CD1c-positive myeloid dendritic cell (primary cell): ENCODE results near the gene SLFN13.
"Not testable (repeated sequence)": the region's sequence is repeated elsewhere in the genome, so short reads cannot be mapped to it uniquely, and the experiment has no call there.

ENCODE experiments used
- DNase-seq: peaks from one replicate; pipeline ENCODE4 v3.0.0-alpha.2; 2016; ENCODE audit errors: extremely low spot score

SLFN13 gene, protein sequence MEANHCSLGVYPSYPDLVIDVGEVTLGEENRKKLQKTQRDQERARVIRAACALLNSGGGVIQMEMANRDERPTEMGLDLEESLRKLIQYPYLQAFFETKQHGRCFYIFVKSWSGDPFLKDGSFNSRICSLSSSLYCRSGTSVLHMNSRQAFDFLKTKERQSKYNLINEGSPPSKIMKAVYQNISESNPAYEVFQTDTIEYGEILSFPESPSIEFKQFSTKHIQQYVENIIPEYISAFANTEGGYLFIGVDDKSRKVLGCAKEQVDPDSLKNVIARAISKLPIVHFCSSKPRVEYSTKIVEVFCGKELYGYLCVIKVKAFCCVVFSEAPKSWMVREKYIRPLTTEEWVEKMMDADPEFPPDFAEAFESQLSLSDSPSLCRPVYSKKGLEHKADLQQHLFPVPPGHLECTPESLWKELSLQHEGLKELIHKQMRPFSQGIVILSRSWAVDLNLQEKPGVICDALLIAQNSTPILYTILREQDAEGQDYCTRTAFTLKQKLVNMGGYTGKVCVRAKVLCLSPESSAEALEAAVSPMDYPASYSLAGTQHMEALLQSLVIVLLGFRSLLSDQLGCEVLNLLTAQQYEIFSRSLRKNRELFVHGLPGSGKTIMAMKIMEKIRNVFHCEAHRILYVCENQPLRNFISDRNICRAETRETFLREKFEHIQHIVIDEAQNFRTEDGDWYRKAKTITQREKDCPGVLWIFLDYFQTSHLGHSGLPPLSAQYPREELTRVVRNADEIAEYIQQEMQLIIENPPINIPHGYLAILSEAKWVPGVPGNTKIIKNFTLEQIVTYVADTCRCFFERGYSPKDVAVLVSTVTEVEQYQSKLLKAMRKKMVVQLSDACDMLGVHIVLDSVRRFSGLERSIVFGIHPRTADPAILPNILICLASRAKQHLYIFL

DNA sequence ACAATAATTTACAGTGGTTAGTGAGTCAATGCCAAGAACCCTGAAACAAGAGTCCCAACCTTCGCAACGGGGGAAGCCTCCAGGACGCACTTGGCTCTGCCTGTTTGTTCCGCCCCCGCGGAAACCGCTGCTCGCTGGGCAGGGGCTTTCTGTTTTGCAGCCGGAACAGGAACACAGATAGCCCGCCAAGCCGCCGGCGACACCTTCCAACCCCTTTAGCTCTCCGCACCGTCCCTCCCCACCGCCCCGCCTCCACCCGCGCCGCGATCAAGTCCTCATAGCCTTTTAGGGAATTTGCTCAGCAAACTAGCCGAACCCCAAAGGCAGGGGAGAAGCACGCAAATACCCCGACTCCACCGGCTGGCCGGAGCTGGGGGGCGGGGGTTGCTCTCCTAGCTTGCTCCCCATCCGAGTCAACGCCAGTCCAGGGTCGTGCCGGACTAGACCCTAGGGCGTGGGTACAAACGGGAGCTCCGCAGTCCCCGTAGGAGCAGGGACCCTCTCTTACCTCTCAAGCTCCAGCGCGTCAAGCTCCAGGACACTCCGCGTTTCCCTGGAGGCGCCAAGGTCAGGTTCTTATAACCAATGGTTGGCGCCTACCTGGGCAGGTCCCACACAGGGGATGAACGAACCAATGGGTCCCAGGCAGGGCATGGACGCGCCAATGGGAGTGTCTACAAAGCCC is at the start of gene SLFN13:
Gene SLFN13, minus strand, starts transcription at position 553 of the 685 bp plus-strand sequence. CDS start 3,086 bp downstream, outside the sequence.
- DNase-seq = peak; percentile 94

DNA sequence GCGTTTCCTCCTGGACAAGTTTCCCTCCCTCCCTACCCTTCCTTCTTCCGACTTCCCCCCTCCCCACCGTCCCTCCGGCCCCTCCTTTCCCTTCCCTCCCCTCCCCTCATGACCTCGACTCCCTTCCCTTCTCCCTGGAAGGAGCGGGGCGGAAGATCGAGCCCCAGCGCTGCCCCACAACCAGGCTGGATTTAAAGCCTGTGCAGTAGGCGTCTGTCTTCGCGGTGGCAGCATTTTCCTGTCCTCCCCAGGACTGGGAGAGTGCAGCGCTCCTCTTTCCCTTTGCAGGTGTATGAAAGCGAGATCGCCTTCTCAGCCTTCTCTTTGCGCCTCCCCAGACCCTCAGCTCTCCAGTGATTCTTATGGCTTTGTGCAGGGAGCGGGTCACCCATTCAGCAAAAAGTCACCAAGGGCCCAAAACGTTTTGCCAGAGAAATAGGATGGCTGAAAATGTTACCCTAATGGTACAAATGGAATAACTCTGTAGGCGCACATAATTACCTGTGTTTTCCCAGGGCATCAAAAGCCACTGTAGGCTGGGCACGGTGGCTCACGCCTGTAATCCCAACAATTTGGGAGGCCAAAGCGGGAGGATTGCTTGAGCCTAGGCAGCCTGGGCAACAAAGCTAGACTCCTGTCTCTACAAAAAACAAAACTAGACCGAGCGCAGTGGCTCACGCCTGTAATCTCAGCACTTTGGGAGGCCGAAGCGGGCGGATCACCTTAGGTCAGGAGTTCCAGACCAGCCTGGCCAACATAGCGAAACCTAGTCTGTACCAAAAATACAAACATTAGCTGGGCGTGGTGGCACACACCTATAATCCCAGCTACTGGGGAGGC is 48.1 kb upstream of the SLFN13 start:
- no peak for DNase-seq

DNA sequence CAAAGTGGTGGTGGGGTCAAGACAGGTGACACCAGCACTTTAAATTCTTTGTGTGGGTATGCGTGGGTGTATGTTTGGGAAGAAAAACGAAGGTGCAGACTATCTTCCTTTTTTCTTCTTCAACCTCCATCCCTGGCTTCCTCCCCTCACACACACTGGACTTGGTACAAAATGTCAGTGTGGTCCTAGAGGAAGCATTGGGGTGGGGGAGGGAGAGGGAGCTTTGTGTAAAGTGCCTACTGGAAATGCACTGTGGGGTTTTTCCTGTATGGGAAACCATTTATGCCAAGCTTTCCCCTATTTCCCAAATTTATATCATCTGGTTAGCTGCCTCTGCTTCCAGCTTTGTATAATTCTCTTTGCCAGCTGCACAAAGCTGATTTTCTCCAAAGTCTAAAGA is 44.5 kb upstream of the SLFN13 start:
- DNase-seq = no peak

DNA sequence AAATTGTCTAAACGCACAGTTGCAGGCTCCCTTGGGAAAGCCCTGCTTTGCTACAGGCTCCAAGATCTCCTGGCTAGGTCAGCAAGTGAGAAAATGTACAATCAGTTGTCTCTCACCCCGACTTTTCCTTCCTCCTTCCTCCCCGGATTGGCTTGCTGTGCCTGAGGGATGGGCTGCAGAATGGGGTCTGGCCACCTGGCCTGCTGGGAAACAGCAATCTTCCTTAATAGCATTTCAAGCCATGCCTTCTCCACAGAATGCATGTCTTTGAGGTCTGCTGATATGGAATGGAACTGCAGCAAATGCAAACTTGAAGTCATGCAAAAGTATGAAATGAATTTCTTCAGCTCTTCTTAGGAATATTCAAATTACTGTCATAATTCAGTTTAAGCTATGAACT is 42.9 kb upstream of the SLFN13 start:
- DNase-seq = no peak

DNA sequence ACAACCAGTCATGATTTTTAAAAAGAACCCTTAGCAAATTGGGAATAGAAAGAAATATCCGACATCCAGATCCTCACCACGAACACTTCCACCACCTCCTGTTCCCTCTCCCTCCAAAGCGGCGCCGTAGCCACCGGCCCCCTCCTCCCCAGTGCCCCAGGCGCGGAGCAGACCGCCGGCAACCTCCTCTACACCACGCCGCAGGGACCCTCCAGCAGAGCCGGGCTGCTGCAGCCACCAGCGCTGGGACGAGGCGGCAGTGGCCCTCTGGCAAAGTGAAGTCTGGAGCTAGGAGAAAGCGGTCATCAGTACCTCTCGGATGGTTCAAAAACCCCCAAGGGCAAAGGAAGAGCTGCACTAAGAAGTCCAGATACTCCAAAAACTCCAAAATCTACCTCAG is 41.4 kb upstream of the SLFN13 start:
- DNase-seq = no peak

DNA sequence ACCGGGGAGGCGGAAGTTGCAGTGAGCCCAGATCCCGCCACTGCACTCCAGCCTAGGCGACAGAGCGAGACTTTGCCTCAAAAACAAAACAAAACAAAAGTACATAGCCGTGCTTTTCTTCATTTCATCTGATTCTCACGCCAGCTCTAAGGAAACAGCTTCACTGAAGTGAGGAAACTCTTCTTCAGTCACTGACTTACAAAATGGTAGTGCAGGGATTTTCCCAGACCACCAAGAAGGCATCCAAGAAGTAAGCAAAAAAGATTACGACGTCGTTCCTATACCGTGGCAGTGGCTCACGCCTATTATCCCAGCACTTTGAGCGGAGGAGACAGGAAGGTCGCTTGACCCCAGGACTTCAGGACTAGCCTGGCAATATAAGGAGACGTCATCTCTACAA is 40.4 kb upstream of the SLFN13 start:
- no peak for DNase-seq

DNA sequence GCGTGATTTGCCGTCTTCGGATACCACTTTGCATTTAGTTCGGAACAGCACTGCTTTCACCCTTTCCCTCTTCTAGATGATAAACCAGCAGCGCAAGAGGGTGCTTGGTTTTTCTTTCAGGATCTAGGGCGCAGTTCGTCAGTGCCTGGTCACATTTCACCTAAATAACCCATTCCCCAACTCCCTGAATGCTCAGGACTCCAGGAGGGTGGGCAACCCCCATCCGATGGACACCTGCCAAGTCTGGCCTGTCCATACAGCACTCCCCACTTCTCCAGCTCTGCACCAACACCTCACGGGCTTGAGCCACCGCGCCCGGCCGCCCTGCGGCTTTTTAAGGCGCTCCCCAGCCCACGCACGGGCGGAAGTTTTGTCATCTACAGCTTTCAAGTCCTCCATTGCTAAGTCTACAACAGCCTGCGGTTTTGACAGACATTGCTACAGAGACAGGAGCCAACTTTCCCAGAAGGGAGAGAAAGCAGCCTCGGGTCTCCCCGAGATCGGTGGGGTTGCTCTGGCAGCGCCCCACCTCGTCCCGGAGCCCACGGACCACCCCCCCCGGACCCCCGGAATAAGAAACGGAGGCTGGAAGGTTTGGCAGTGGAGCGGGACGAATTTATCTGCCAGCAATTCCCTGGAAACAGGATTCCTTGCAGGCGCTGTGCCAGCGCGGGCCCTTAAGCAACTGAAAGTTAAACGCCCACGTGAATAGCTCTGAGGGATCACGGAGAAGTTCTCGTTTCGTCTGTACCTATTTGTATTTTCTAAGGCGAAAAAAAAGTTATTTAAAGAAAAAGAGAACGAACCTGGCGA is 38.6 kb upstream of the SLFN13 start:
- DNase-seq = peak; percentile 94

DNA sequence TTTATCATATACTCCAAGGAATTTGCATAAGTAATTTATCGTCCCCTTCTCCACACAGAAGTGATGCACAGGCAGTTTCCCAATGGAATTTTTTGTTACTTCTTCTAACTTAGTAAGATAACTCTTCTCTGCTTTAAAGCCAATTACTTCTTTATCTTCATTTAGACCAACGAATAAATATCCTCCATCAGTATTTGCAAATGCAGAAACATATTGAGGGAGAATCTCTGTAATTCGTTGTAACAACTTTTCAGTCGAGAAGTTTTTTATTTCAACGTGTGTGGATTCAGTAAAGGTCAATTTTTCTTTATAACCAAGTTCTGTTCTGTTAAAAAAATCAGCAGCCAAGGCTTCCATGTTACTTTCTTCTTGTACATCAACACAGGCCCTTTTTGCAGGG is 30.7 kb upstream of the SLFN13 start:
- DNase-seq = no peak

DNA sequence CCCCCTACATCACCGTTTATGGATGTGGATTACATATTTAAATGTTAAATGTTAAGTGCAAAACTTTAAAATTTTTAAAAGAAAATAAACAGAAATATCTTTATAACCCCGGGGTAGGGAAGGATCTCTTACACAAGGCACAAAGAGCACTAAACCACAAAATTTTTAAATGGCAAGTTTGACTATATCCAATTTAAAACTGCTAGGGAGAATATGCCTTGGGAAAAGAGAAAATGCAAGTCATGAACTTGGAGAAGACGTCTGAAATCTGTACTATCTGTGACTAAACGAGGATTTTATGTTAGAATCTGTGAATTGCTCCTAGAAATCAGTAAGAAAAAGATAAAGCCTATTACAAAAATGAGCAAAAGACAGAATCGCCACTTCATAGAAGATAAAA is 28.7 kb upstream of the SLFN13 start:
- no peak for DNase-seq

DNA sequence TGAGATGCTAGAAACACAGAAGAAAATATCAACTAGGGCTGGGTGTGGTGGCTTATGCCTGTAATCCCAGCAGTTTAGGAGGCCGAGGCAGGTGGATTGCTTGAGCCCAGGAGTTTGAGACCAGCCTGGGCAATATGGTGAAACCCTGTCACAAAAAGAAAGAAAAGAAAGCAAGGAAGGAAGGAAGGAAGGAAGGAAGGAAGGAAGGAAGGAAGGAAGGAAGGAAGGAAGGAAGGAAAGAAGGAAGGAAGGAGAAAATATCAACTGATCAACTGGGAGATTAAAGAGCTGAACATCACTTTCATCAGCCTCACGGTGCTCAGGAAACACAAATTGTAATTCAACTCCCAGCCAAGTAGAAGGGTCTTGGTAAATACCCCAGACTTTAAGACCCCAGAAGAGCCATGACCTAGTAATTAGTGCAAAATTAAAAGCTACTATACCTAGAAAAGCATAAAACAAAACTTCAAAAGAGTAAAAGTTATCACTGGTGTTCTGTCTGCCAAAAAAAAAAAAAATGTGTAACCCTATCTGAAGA is 27.8 kb upstream of the SLFN13 start:
- DNase-seq = no peak

DNA sequence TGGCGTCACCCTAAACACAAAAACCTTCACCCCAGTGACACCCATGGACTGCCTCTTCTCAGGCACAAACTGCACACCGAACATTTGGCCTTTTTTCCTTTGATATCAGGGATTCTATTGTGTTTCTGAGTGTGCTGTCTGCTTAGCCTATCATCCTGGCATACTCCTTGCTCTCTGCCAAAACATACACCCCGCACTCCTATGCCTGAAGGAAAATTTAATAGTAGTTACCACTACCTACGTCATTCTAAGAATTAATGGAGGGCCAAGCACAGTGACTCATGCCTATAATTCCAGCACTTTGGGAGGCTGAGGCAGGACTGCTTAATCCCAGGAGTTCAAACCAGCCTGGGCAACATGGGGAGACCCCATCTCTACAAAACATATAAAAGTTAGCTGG is 19.9 kb upstream of the SLFN13 start:
- DNase-seq = no peak

DNA sequence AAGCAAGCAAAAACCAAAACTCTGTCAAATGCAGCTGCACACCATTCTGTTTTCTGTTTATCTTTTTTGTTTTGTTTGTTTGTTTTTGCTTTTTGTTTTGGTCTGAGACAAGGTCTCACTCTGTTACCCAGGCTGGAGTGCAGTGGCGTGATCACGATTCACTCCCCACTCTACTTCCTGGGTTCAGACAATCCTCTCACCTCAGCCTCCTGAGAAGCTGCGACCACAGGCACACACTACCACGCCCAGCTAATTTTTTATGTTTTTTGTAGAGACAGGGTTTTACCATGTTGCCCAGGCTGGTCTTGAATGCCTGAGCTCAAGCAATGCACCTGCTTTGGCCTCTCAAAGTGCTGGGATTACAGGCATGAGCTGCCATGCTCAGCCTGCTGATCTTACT is 19.3 kb upstream of the SLFN13 start:
- DNase-seq = no peak

DNA sequence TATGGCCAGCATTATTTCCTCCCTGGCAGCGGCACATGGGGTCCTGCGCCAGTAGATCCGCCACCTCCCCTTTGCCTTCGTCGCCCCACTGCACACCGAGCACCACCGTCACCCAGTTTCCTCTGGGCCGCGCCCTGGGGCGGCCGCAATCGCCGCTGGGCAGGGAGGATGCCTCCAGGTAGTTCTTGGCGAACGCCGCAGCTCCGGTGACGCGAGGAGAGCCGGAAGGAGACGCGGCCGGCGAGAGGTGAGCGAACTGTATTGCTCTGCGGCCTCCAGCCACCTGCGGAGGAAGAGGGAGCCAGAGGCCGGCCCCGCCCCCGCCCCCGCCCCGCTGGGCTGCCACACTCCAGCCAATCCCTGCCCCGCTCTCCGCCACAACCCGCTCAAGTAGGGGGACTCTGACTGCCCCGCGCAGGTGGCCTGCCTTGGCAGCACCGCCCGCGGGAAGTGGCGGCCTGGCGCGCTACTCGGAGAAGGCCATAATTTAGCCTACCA is 11.8 kb upstream of the SLFN13 start:
- no peak for DNase-seq

DNA sequence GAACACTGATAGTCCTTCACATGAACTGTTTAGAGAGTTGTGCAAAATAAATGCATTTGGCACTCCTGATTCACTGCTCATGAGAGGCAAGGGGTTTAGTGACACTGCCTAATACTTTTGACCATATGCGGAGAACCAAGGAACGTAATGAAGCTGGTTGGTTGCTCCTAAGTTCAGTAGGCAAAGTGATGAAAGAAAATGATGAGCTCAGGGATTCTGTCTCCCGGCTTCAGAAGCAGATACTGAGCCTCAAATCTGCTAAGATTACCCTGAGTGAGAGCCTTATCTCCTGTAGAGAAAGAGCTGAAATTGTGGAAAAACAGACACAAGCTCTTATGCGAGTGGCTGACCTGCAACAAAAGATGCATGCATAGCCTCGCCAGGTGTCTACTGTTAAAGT is 5.5 kb upstream of the SLFN13 start:
- not testable (repeated sequence) for DNase-seq

DNA sequence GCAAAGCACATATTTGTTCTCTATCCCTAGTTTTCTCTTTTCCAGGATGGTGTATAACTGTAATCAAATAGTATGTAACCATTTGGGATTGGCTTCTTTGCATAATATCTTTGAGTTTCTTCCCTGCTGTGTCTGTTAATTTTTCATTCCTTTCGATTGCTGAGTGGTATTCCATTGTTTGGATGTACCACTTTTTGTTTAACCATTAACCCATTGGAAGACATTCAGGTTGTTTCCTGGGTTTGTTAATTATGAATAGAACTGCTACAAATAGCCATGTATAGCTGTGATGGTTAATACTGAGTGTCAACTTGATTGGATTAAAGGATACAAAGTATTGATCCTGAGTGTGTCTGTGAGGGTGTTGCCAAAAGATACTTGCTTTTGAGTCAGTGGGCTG is 4.6 kb upstream of the SLFN13 start:
- DNase-seq = no peak

DNA sequence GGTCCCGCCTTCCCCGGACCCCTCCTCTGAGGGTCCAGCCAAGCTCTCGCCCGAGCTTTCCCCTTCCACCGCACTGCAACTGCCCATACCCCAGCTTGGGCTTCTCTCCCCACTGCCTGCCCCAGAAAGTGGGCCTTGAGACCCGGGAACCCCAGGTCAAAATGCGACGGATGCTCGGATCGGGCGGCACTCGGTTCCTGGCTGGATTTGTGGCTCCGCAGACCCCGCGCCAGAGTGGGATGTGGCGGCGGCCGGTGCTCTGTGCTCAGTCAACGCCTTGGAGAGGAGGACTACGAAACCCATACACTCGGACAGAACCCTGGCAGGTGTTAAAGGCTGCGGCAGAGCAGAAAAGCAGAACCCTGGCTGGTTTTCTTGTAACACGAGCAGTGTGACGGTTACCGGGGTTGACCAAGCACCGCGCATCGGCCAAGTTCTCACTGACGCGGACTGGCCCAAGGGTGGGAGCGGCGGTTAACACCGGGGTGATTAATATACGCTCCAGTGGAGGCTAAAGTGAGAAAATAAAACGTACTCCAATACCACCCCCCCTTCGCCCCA is 885 bp upstream of the SLFN13 start:
- peak; percentile 42 for DNase-seq

DNA sequence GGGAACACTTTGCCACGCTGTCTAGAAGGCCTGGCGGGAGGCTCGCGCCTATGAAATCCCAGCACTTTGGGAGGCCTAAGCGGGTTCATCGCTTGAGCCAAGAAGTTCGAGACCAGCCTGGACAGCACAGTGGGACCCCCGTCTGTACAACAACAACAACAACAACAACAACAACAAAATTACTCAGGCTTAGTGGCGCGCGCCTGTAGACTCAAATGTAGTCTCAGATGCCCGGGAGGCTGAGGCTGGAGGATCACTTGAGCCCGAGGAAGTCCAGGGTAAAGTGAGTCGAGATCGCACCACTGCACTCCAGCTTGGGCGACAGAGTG is 297 bp upstream of the SLFN13 start:
- no peak for DNase-seq

DNA sequence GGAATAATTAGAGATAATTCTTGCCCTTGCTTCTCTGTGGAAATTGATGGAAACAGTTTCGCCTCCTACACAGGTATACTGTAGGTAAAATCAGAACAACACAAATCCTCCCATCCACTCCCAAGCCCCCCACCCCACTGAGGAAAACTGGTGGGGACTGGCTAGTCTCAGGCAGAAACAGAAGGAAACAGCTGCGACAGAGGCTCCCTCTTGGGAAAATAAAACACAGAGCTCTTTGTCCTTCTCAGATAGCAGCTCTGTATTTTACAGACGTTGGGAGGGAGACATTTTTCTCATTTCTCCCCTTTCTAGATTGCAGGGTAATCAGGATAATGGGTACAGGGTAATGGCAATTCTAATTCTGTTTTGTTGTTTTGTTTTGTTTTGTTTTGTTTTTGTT is 1.1 kb downstream of the SLFN13 start:
- DNase-seq = no peak

DNA sequence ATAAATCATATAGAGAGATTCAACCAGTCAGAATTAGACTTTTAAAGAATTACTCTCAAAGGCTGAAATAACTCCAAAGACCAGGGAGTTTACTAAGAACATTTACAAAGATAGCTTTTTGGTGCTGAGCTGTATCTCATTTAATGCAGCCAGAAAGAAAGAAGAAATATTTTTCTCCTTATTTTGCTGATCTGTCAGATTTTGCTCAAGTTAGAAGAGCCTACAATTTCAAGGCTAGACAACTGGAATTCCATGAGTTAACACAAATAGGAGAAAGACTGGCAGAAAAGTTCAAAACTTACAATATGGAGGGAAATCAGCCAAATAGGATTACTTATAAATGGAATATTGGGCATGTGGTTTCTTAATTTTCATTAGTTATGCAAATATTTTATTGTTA is 10.1 kb downstream of the SLFN13 start:
- no peak for DNase-seq
